Panc1 (cell line): ENCODE data around the gene PAAF1. TPM values are rescaled to one million over a fixed set of nuclear protein-coding genes. Genes with fewer than 3 reads are reported as not detected.
A peak's percentile ranks its signal among the peaks of the same experiment; 100 is the strongest.

Experiments used
- ATAC-seq: fragments of 200-7000 bp; cut with Tn5 transposase; 2 replicates; pipeline ENCODE4 v1.9.1; 2020; ENCODE audit warnings: mild to moderate bottlenecking, moderate library complexity
- BruUV-seq: library from RNA; stranded (reverse); fragments of 400-500 nt; replicated peaks from 2 replicates; lab custom pipeline; 2021; lab: Mats Ljungman, UMichigan
- CTCF ChIA-PET: fragments of 300-600 bp; sonication (Branson Sonifier 250); formaldehyde crosslinking; loops from one replicate; lab custom pipeline; 2022; ENCODE audit warnings: antibody characterized with exemption; lab: Charles Lee
- POLR2A ChIA-PET: fragments of 300-600 bp; sonication (Branson Sonifier 250); formaldehyde crosslinking; loops from one replicate; lab custom pipeline; 2022; ENCODE audit warnings: antibody characterized with exemption; lab: Charles Lee
- DNase-seq: peaks from one replicate; pipeline ENCODE4 v3.0.0-alpha.2; 2010; ENCODE audit warnings: low read depth, low spot score
- H3K27ac ChIP-seq: 2 replicates; pipeline ENCODE4 v1.5.1; 2011; ENCODE audit warnings: mild to moderate bottlenecking, low read length, inconsistent platforms
- H3K27me3 ChIP-seq: fragments of 200-500 bp; sonication (Bioruptor generic); 2 replicates; pipeline ENCODE4 v1.6.0; 2014; ENCODE audit warnings: low read length, inconsistent platforms; ENCODE audit not compliant: control insufficient read depth, insufficient read depth
- H3K36me3 ChIP-seq: fragments of 200-500 bp; sonication (Bioruptor generic); 2 replicates; pipeline ENCODE4 v1.5.1; 2014; ENCODE audit warnings: inconsistent platforms, mild to moderate bottlenecking, low read length, moderate library complexity; ENCODE audit not compliant: control insufficient read depth, insufficient read depth
- H3K4me1 ChIP-seq: 2 replicates; pipeline ENCODE4 v1.5.1; 2011; ENCODE audit warnings: inconsistent platforms, mild to moderate bottlenecking, low read length, moderate library complexity; ENCODE audit not compliant: control insufficient read depth, insufficient read depth
- H3K4me3 ChIP-seq, 2 experiments: 2 replicates each; pipeline ENCODE4 v1.5.1; 2011 to 2012; ENCODE audit warnings: low read depth in 2 of 2, low read length in 2 of 2, mild to moderate bottlenecking in 2 of 2, inconsistent platforms in 1 of 2, moderate library complexity in 1 of 2
- H3K9me3 ChIP-seq: fragments of 200-500 bp; sonication (Bioruptor generic); 2 replicates; pipeline ENCODE4 v1.5.1; 2014; ENCODE audit warnings: low read depth, mild to moderate bottlenecking, inconsistent platforms, low read length, moderate library complexity; ENCODE audit not compliant: control insufficient read depth, insufficient read depth
- POLR2AphosphoS5 ChIP-seq: IDR thresholded peaks from 2 replicates; pipeline ENCODE4 v1.6.1; 2012; ENCODE audit warnings: mild to moderate bottlenecking, low read depth, low read length, moderate library complexity
- SIN3A ChIP-seq: IDR thresholded peaks from 2 replicates; pipeline ENCODE4 v1.6.1; 2012; ENCODE audit warnings: low read depth, mild to moderate bottlenecking, low read length, moderate library complexity, borderline replicate concordance; ENCODE audit not compliant: insufficient read depth
- TCF7L2 ChIP-seq: IDR thresholded peaks from 2 replicates; pipeline ENCODE4 v1.6.1; 2011; ENCODE audit warnings: mild to moderate bottlenecking, low read depth, low read length, inconsistent platforms
- in situ Hi-C: cut with HindIII; loops from 2 replicates; pipeline ENCODE4 v1.10.0; 2016; ENCODE audit warnings: low sequenced_read_pairs, low pct_unique_long_range_greater_than_20kb
- intact Hi-C: fragments of 100-400 bp; cut with micrococcal nuclease; formaldehyde crosslinking; loops from one replicate; pipeline ENCODE4 v1.10.0; 2022; ENCODE audit not compliant: unreplicated experiment
- total RNA-seq: library from RNA; stranded (reverse); gene quantifications from one replicate; pipeline ENCODE4 v1.2.1, GENCODE V29; 2021; ENCODE audit not compliant: unreplicated experiment
- TF ChIP-seq, protein P1 (sequence below): fragments of 450-650 bp; IDR thresholded peaks from 2 replicates; pipeline ENCODE4 v1.5.1; 2017; ENCODE audit warnings: mild to moderate bottlenecking
- TF ChIP-seq, protein P2 (sequence below), 2 experiments: IDR thresholded peaks; 2 replicates each; pipeline ENCODE4 v1.6.1; 2011 to 2012; ENCODE audit warnings: low read depth in 2 of 2, control low read depth in 1 of 2, low read length in 1 of 2, mild to moderate bottlenecking in 1 of 2, moderate library complexity in 1 of 2; ENCODE audit not compliant: insufficient read depth in 1 of 2

The PAAF1 gene
- total RNA-seq, 1 experiment from 2014 or later = 22.1 TPM

DNA sequence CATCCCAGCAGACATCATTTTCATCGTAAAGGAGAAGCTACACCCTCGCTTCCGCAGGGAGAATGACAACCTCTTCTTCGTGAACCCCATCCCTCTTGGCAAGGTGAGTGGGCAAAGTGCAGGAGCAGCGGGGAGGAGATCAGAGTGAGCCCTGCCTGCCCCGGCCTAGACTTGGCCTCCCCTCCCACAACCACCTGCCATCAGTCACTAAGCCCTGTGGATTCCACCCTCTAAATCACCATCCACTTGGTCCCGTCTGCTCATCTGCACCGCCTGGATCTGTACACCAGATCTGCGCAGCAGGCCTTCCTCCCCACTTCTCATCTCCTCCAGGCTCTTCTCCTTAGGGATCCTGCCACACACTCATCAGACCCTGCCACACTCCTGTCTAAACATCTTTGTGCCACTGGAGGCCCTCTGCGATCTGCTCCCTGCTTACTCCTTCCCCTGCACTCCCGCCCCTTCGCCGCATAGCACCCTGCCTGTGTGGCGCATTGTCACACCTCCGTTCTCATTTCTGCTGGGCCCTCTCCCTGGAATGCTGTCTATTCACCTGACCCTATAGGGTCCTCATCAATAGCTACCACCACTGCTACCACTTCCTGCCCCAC lies 91.7 kb downstream of the PAAF1 start:
- intact Hi-C loops (loop anchor here (10.0 kb wide), 1 partner anchor 126 kb away; no protein-coding TSS in a partner anchor), in situ Hi-C loops (no loop called here)
- ChIA-PET POLR2A (no interaction called here), CTCF (no interaction called here)
- no peak overlapping the region for H3K27ac ChIP-seq
- ATAC-seq = peak; percentile 9; the same call in 1 of the 2 replicates
- no peaks in the 10 kb centered on the region for H3K27me3 ChIP-seq
- no peaks in the 10 kb centered on the region for H3K36me3 ChIP-seq
- H3K9me3 ChIP-seq = no peaks in the 10 kb centered on the region
- TF ChIP-seq POLR2AphosphoS5 = no peak
- TF ChIP-seq, protein P1, sequence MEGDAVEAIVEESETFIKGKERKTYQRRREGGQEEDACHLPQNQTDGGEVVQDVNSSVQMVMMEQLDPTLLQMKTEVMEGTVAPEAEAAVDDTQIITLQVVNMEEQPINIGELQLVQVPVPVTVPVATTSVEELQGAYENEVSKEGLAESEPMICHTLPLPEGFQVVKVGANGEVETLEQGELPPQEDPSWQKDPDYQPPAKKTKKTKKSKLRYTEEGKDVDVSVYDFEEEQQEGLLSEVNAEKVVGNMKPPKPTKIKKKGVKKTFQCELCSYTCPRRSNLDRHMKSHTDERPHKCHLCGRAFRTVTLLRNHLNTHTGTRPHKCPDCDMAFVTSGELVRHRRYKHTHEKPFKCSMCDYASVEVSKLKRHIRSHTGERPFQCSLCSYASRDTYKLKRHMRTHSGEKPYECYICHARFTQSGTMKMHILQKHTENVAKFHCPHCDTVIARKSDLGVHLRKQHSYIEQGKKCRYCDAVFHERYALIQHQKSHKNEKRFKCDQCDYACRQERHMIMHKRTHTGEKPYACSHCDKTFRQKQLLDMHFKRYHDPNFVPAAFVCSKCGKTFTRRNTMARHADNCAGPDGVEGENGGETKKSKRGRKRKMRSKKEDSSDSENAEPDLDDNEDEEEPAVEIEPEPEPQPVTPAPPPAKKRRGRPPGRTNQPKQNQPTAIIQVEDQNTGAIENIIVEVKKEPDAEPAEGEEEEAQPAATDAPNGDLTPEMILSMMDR = no peak
- TF ChIP-seq, protein P2, sequence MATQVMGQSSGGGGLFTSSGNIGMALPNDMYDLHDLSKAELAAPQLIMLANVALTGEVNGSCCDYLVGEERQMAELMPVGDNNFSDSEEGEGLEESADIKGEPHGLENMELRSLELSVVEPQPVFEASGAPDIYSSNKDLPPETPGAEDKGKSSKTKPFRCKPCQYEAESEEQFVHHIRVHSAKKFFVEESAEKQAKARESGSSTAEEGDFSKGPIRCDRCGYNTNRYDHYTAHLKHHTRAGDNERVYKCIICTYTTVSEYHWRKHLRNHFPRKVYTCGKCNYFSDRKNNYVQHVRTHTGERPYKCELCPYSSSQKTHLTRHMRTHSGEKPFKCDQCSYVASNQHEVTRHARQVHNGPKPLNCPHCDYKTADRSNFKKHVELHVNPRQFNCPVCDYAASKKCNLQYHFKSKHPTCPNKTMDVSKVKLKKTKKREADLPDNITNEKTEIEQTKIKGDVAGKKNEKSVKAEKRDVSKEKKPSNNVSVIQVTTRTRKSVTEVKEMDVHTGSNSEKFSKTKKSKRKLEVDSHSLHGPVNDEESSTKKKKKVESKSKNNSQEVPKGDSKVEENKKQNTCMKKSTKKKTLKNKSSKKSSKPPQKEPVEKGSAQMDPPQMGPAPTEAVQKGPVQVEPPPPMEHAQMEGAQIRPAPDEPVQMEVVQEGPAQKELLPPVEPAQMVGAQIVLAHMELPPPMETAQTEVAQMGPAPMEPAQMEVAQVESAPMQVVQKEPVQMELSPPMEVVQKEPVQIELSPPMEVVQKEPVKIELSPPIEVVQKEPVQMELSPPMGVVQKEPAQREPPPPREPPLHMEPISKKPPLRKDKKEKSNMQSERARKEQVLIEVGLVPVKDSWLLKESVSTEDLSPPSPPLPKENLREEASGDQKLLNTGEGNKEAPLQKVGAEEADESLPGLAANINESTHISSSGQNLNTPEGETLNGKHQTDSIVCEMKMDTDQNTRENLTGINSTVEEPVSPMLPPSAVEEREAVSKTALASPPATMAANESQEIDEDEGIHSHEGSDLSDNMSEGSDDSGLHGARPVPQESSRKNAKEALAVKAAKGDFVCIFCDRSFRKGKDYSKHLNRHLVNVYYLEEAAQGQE (IDR thresholded peaks at IDR 0.05; ENCODE audit: insufficient read depth in 1 of 2, low read depth in 2 of 2, low read length in 1 of 2) = no peak
- TF ChIP-seq TCF7L2 = no peak
- no peak for TF ChIP-seq SIN3A
- peaks cover 9% of the 10 kb centered on the region for H3K4me1 ChIP-seq
- no peak overlapping the region for H3K4me3 ChIP-seq
- DNase-seq = no peak
- no TSS peak for BruUV-seq

DNA sequence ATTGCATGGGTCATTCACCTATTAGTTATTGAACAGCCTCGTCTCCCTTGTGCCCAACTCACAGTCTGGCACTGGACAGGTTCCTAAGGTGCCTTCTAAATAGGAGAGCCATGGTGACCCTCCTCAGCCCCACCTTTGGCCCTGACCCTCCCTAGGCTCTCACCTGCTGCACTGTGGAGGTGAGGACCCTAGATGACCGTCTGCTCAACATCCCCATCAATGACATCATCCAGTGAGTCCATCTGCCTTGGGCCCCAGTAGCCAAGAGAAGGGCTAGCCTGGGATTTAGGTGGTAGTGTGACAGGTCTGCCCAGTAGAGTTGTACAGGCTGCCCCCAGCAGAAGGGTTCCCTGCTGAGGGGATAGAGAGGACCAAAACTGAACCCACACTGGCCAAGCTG lies 92.3 kb downstream of the PAAF1 start:
- CTCF ChIA-PET = no interaction called here
- intact Hi-C loops = loop anchor here (10.0 kb wide), 1 partner anchor 126 kb away; no protein-coding TSS in a partner anchor
- POLR2A ChIA-PET = no interaction called here

More for the DNA sequence above, 92.3 kb downstream of the PAAF1 start:
- Histone ChIP-seq H3K27ac (no peak overlapping the region), H3K9me3 (no peaks in the 10 kb centered on the region), H3K27me3 (no peaks in the 10 kb centered on the region), H3K4me3 (no peak overlapping the region), H3K4me1 (peaks cover 9% of the 10 kb centered on the region), H3K36me3 (no peaks in the 10 kb centered on the region)
- DNase-seq (no peak), ATAC-seq (no peak)
- in situ Hi-C loops = no loop called here
- no peak for TF ChIP-seq POLR2AphosphoS5
- TF ChIP-seq SIN3A = no peak
- TF ChIP-seq TCF7L2 = no peak
- TF ChIP-seq, protein P1 = no peak
- TF ChIP-seq, protein P2 (IDR thresholded peaks at IDR 0.05; ENCODE audit: insufficient read depth in 1 of 2, low read depth in 2 of 2, low read length in 1 of 2) = no peak
- no TSS peak for BruUV-seq
